Cerebellar cortex (tissue), 1 donor: Measurements from ENCODE around the gene PDE4DIP.
"Not testable (repeated sequence)": the region's sequence is repeated elsewhere in the genome, so short reads cannot be mapped to it uniquely, and the experiment has no call there.

Experiments used
- DNase-seq: peaks from one replicate; pipeline ENCODE4 v3.0.0-alpha.2; 2015; ENCODE audit warnings: low spot score

The PDE4DIP gene

DNA sequence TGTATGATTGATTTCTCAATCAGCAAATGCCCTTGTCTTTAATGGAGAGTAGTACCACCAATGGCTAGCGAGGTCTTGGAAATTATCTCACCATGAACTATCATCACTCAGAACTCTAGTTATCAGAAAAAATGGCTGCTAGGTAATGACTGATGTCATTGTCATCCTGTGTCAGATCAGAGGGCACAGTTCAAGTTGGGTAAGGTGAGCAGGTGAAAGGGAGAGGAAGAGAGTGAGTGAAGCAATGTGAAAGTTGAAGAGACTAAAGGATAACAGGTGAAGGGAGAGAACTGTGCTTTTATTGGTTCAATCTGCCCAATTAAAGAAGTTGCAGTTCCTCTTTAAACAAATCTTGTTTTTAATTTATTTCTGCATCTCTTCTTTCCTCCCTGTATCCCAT, 76.8 kb downstream of the PDE4DIP start:
- not testable (repeated sequence) for DNase-seq

- DNase-seq = not testable (repeated sequence)
These were observed 79.6 kb downstream of the PDE4DIP start for GRCh38 chr1:148923798-148924197.

DNA sequence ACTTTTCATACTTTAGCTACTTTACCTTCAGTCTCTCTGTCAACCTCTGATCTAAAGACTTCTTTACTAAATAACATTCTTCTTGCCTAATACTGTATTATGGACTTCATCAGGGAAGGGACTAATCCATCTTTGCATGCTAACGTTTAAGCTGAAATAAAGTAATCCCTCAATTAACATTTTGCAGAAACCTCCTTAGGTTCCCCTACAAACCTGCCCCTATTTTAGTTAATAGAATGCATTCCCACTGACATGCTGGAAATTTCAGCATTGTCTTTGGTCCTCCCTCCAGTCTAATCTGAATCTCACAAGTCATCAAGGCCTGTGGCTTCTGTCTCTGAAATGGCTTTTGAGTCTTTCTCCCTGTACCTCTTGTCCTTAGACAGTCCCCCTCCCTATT, 83.4 kb downstream of the PDE4DIP start:
- not testable (repeated sequence) for DNase-seq

GRCh38 chr1:148929253-148929652, 85.0 kb downstream of the PDE4DIP start:
- DNase-seq = not testable (repeated sequence)

DNA sequence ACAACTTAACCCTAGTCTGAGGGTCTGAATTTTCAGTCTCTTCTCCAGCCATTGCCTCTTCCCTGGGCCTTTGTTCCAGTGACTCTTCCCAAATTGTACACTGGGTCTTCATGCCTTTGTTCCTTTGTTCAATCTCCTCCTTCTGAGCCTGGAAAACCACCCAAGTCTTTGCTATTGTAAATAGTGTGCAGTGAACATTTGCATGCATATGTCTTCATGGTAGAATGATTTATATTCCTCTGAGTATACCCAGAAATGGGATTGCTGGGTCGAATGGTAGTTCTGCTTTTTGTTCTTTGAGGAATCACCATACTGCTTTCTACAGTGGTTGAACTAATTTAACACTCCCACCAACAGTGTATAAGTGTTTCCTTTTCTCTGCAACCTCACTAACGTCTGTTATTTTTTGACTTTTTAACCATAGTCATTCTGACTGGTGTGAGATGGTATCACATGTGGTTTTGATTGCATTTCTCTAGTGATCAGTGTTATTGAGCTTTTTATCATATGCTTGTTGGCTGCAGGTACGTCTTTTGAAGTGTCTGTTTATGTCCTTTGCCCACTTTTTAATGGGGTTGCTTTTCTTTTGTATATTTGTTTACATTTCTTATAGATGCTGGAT, 91.3 kb downstream of the PDE4DIP start:
- DNase-seq = not testable (repeated sequence)

DNA sequence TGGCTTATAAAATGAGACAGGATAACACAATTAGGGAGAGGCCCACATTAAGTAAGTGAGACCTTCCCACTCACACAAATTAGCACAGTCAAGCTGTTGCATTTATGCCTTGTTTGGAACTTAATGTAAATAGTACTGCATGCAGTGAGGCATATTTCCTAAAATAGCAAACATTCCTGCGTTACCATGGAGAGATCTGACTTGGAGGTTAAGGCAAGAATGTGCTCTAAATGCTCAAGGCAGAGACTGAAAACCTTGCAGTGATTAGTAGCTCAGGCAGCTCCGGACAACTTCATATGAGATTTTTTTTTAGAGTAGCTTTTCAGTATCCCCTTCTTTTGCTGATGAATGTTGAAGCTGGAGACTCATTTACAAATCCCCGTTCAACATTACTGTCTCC, 98.7 kb downstream of the PDE4DIP start:
- DNase-seq = not testable (repeated sequence)

GRCh38 chr1:148945130-148945529, 100.9 kb downstream of the PDE4DIP start:
- DNase-seq = not testable (repeated sequence)

- DNase-seq = not testable (repeated sequence)
These were observed 104.5 kb downstream of the PDE4DIP start for GRCh38 chr1:148948768-148949167.

DNA sequence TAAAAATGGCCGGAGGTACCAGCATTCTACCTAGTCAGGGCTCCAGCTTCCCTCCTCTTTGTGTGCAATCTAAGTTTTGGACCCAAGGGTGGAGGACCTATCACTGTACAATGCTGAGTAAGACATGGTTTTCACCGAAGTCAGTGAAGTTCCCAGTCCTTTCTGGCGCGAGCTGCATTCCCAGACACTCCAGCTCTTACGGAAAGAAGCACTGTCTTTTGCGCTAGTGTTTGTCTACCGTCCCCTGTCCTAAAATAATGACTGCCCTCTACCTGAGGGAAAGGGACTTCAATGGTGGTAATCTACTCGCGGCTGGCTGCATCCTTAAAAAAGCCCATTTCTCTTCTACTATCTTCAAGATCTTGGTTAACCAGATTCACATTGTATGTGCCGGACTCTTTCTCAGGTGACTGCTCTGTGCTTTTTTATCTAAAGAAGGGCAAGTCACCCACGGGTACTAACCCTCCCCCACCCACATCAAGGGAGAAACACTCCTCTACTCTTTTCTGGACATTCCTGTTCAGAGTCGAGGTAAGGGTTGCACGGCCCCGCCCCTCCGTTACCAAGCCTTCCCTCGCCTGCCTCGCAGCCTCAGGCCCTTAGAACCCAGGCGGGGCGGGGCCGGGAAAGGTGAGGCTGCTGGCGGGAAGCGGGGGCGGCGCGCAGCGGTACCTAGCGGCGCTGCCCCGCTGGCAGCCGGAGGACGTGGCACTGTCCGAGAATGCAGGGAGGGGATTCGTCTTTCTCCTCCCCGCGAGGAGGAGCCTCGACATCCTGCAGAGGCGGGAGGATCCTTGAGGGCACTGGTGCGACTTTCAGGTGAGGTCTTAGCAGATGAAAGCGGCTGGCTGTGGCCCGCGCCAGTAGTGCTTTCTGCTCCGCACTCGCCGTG, 107.4 kb downstream of the PDE4DIP start:
- peak; percentile 86 for DNase-seq

GRCh38 chr1:148952253-148952937, 108.2 kb downstream of the PDE4DIP start:
- DNase-seq = not testable (repeated sequence)

DNA sequence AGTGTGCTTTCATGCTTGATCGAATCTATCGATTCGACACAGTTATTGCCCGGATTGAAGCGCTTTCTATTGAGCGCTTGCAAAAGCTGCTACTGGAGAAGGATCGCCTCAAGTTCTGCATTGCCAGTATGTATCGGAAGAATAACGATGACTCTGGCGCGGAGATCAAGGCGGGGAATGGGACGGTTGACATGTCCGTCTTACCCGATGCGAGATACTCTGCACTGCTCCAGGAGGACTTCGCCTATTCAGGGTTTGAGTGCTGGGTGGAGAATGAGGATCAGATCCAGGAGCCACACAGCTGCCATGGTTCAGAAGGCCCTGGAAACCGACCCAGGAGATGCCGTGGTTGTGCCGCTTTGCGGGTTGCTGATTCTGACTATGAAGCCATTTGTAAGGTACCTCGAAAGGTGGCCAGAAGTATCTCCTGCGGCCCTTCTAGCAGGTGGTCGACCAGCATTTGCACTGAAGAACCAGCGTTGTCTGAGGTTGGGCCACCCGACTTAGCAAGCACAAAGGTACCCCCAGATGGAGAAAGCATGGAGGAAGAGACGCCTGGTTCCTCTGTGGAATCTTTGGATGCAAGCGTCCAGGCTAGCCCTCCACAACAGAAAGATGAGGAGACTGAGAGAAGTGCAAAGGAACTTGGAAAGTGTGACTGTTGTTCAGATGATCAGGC, 108.8 kb downstream of the PDE4DIP start:
- peak; percentile 45 for DNase-seq

DNA sequence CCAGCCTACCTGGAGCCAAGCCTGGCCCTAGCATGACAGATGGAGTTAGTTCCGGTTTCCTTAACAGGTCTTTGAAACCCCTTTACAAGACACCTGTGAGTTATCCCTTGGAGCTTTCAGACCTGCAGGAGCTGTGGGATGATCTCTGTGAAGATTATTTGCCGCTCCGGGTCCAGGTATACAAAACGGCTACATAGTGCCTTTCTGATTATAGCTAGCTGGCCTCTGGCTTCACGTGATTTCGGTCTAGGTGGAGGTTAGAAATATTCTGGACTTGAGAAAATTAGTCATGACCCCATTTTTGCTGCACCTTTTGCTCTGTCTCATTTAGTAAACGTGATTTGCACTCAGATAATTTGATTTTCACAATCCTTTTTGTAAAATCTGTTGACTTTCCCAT, 109.5 kb downstream of the PDE4DIP start:
- peak; percentile 31 for DNase-seq

- not testable (repeated sequence) for DNase-seq
These were observed 114.1 kb downstream of the PDE4DIP start for GRCh38 chr1:148958343-148958742.

DNA sequence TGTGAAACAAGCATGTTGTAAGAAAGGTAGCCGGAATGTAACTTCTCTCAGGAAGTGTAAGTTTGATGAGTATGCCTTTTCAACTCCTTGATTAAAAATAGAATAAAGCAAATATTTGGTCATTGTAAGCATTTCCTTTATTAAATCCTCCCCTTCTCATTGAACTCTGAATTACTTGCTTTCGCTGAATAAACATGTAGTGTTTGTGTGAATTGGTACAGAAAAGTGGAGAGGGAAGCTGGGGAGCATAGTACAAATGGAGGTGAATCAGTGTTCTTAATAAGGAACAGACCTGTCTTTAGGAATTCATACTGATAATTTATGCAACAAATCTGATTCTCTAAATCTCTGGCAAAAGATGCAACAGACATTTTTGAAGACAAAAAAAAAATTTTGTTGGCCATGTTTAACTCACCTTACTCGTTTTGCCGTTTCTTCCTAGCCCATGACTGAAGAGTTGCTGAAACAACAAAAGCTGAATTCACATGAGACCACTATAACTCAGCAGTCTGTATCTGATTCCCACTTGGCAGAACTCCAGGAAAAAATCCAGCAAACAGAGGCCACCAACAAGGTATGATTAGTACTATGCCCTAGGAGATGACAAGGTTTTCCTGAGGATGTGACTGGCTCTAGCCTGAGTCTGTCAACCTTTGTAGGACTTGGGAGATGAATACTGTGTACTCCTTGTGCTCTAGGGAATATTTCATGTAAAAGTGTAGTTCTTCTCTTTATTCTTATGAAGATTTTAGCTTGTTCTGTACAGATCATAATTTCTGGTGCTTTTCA, 116.2 kb downstream of the PDE4DIP start:
- DNase-seq = not testable (repeated sequence)

- not testable (repeated sequence) for DNase-seq
These were observed 118.1 kb downstream of the PDE4DIP start for GRCh38 chr1:148962127-148962857.

- DNase-seq = not testable (repeated sequence)
These were observed 121.9 kb downstream of the PDE4DIP start for GRCh38 chr1:148966084-148966483.

DNA sequence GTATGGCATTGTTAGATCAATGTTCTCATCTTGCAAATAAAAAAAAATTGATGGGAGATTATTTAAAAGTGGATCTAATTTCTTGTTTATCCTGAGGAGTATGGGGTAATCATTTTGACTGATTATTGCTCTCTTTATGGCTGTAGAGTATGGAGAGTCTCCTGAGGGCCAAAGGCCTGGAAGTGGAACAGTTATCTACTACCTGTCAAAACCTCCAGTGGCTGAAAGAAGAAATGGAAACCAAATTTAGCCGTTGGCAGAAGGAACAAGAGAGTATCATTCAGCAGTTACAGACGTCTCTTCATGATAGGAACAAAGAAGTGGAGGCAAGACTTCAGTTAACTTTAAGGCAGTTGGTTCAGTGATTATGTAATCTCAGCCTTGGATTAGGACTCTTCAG, 123.4 kb downstream of the PDE4DIP start:
- DNase-seq = not testable (repeated sequence)

- DNase-seq = not testable (repeated sequence)
These were observed 124.5 kb downstream of the PDE4DIP start for GRCh38 chr1:148968682-148969081.

GRCh38 chr1:148969126-148969525, 124.9 kb downstream of the PDE4DIP start:
- not testable (repeated sequence) for DNase-seq

- DNase-seq = not testable (repeated sequence)
These were observed 131.2 kb downstream of the PDE4DIP start for GRCh38 chr1:148975453-148975852.
